Activated naive CD4-positive, alpha-beta T cell treated with anti-CD3 and anti-CD28 coated beads, Interleukin-2, amount 50 U/mL, for 72 hours (primary cell): ENCODE data around the gene SV2B. TPM values are rescaled to one million over a fixed set of nuclear protein-coding genes. Genes with fewer than 3 reads are reported as not detected.

ENCODE experiments used
- ATAC-seq, 2 donors: fragments of 150-1000 bp; cut with Tn5 transposase; 2 replicates each; pipeline ENCODE4 v1.10.0; 2021; ENCODE audit warnings: mild to moderate bottlenecking in 2 of 2, moderate library complexity in 2 of 2
- DNase-seq, 2 donors: peaks; one replicate each; pipeline ENCODE4 v3.0.0; 2021 to 2022; ENCODE audit warnings: low spot score in 2 of 2
- H3K27ac Mint-ChIP-seq, 2 donors: one replicate each; pipeline ENCODE4 v1.8.0; 2022; ENCODE audit warnings: mild to moderate bottlenecking in 2 of 2, mixed read lengths in 2 of 2
- H3K36me3 Mint-ChIP-seq, 2 donors: one replicate each; pipeline ENCODE4 v1.8.0; 2022; ENCODE audit warnings: mixed read lengths in 2 of 2
- H3K9me3 Mint-ChIP-seq, 2 donors: one replicate each; pipeline ENCODE4 v1.8.0; 2022; ENCODE audit warnings: mixed read lengths in 2 of 2
- total RNA-seq, 2 donors: library from RNA; stranded (reverse); gene quantifications; one replicate each; pipeline ENCODE4 v1.2.3, GENCODE V29; 2022

SV2B gene
- total RNA-seq, 2 donors from 2014 or later = 0.12 to 0.20 TPM

DNA sequence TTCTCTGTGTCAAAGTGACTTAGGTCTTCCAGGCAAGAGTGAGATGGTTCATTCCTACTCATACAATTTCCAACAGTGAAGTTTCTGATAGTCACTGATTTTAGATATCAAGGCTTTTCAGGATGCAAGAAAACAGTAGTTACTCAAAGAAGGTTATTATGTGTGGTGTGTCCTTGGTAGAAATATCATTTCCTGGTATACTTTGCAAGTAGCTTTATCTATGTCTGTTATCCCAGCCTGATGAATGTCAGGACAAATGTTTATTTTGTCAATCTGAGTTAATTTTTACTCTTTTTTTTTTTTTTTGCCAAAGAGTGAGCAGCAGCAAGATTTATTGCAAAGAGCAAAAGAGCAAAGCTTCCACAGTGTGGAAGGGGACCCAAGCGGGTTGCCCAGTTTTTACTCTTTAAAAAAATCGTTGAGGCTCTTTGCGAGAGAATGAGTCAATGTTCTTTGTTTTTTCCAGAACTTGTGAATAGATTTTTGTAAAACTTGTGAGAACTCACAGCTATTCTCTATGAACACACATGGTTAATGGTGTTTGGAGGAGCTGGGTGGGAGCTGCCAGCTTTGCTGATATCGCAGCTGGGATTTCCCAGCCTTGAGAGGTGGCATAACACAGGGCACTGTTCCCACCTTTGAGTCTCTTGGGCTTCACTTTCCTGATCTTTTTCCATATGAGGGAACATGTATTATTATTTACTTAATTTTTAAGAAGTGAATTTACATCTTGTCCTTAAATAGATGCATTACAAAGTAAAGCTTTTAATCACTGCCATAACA lies 51.9 kb downstream of the SV2B start:
- Mint-ChIP-seq H3K36me3 (no peaks in the 10 kb centered on the region), H3K9me3 (no peaks in the 10 kb centered on the region), H3K27ac (no peak overlapping the region)
- DNase-seq = no peak
- ATAC-seq = no peak

DNA sequence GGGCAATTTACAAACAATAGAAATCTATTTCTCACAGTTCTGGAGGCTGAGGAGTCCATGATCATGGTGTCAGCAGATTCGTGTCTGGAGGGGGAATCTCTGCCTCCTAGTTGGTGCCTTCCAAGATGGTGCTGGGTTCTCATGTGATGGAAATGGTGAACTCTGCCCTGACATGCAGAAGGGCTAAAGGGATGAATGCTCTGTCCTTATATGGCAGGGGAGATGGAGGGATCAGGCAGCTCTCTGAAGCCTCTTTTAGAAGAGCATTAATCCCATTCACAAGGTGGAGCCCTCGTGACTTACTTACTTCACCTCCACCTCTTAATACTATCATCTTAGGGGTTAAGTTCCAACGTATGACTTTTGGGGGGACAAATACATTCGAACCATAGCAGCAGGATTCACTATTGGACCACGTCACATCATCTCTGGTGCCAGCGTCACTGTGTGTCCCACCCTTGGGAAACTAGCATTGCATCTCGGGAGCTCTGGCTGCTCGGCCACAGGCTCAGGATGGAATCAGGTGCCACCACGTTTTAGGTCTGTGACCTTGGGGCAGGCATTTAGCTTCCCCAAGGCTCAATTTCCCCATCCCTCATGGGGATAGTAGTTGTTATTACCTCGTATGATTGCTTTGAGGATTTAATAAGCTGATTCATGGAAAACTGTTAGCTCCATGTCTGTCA lies 53.0 kb downstream of the SV2B start:
- DNase-seq = no peak
- ATAC-seq = no peak
- Mint-ChIP-seq H3K36me3 (no peaks in the 10 kb centered on the region), H3K9me3 (no peaks in the 10 kb centered on the region), H3K27ac (no peak overlapping the region)

DNA sequence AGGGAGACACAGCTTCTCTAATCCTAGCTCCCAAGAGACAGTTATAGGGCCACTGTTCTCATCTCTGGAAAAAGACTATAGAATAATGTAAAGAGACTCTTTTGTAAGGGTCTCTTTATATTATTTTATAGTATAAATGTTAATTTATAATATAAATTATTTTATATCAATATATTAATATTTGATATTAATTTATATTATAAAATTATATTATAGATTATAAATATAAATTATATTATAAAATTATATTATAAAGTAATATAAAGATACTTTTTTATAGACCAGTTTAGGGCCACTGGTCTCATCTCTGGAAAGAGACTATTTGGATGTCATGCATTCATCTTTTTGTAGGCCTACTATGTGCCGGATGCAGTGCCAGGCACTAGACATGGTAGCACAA lies 53.9 kb downstream of the SV2B start:
- no peaks in the 10 kb centered on the region for H3K36me3 Mint-ChIP-seq
- no peak overlapping the region for H3K27ac Mint-ChIP-seq
- ATAC-seq (no peak), DNase-seq (no peak)
- H3K9me3 Mint-ChIP-seq = no peaks in the 10 kb centered on the region

DNA sequence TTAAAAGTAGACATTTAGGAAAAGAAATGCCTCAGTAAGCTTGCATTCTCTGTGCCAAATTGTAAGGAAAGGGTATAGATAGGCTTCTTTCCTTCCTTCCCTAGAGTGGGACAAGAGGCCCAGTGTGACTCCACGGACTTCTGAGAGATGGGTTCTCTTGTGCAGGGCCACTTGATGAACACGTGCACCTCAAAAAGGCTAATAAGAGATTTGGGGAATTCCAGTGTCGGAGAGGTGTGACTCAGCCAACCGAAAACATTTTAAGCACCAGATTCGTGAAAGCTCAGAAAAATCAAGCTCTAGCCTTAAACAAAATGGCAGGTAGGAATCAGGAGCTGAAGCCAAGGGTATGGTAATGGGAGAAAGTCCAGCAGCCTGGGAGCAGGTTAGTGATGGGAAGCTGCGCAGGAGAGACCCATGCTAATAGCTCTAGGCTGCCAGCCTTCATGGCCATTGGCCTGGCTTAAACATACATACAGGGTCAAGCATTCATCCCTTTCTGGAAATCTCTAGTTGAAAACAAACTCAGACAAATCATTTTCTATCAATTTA lies 56.2 kb downstream of the SV2B start:
- DNase-seq = no peak
- Mint-ChIP-seq H3K36me3 (no peaks in the 10 kb centered on the region), H3K27ac (no peak overlapping the region), H3K9me3 (no peaks in the 10 kb centered on the region)
- no peak for ATAC-seq

DNA sequence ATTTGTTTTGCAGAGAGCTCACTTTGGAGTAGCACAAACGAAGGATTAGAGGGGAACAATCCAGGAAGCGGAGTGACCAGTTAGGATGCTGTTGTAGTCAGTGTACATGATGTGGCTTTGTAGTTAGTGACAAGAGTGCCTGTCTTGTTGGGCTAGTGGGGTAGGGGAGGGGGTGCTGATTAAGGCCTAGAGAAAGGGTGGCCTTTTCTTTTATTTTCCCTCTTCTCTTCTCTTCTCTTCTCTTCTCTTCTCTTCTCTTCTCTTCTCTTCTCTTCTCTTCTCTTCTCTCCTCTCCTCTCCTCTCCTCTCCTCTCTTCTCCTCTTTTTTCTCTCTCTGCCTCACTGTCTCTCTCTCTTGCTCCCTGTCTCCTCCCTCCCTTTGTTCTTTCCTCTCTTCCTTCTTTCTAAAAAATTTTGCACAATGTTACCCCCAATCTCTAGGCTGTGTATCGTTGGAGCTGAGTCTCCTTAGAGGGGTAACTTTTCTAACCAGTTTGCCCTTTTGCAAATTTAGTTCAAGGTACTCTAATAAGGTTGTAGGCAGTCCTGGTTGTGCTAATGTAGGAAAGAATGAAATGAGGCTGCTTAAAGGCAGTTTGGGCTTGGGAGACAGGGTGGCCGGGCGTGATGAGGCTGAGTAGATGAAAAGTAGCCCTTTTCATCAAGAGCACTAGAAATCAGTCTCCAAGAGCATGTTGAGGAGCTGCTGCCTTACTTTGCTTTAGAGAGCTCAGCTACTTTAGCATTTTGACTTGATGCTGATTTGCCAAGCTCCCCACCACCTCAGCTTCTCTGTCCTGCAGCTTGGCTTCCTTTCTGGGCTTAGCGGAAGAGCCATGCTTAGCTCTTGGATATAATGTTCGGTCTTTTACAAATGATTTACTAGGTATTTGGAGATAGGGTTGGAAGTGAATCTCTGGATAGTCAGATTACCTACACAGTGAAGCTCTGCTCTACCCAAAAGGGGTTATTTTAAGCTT lies 58.6 kb downstream of the SV2B start:
- DNase-seq (no peak), ATAC-seq (no peak)
- Mint-ChIP-seq H3K27ac (no peak overlapping the region), H3K36me3 (no peaks in the 10 kb centered on the region), H3K9me3 (no peaks in the 10 kb centered on the region)

DNA sequence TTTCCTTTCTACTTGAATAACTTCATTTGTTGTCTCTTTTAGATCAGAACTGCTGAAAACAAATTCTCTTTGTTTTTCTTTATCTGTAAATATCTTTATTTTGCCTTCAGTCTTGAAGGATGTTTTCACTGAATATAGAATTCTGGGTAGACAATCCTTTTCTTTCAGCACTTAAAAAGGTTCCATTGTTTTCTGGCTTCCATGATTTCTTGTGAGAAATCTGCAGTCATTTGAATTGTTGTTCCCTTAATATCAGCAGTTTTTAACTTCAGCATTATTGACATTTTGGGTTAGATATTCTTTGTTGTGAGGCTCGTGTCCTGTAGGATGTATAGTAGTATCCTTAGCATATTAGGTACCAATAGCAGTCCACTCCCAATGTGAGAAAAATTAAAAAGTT lies 65.8 kb downstream of the SV2B start:
- ATAC-seq (no peak), DNase-seq (no peak)
- no peak overlapping the region for H3K27ac Mint-ChIP-seq
- H3K9me3 Mint-ChIP-seq = peaks cover 8 to 15% of the 10 kb centered on the region in 2 donors
- peaks cover 8 to 15% of the 10 kb centered on the region in 2 donors for H3K36me3 Mint-ChIP-seq

DNA sequence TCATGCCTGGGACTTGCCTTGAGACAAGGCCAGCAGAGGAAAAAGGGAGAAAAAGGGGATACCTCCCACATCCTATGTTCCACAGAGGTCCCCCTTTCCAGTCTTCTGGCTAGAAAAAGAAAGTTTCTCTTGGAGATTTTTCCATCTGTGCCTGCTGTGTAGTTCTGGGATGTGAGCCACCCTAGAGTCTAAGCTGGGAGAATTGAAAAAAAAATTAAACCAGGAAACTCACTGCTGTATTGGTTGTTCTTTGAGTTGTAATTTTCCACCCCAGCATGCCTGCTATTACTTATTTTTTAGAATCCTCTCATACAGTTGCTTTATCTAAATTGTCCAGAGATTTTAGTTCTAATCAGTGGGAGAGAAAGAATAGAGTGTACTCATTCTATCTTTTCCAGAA lies 68.4 kb downstream of the SV2B start:
- no peak for DNase-seq
- ATAC-seq = no peak
- peaks cover 8 to 15% of the 10 kb centered on the region in 2 donors for H3K9me3 Mint-ChIP-seq

DNA sequence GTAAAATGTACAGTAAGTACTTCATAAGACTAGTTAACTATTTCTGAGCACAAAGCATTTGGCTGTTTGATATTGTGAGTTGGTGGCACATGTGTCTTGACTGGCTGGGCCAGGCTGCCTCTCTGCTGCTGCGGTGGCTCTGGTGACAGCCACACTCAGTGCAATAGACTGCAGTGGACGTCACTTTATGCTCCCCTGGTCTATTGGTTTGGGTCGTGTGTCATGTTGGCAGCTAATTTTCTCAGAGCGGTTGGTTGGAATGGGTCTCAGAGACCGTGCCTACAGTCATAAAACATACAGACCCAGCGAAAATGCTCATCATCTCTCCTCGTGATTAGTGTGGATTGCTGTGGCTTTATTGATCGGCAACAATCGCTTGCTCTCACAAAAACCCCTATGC lies 71.3 kb downstream of the SV2B start:
- peaks cover 8% of the 10 kb centered on the region in 2 donors for H3K36me3 Mint-ChIP-seq
- no peak overlapping the region for H3K27ac Mint-ChIP-seq
- DNase-seq (no peak), ATAC-seq (no peak)
- H3K9me3 Mint-ChIP-seq = peaks cover 8 to 10% of the 10 kb centered on the region in 2 donors

More for the DNA sequence above, 68.4 kb downstream of the SV2B start:
- Mint-ChIP-seq H3K27ac (no peak overlapping the region), H3K36me3 (peaks cover 8 to 15% of the 10 kb centered on the region in 2 donors)

DNA sequence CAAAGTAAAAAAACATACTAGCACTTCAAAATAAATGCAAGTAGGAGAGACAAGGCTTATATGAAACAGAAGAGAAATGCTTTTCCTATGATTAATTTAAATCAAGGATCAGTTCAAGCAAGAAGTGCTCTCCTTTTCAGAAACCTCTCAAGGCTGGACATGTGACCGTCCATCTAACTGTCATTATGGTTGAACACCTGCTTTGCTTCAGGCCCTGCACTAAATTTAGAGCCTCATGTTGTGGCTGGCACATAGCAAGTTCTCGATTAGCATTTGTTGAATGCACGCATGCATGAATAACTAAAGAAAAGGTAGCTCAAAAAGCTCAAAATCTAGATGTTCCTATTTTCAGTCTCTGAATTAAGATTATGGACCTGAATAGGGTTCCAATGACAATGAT lies 82.0 kb downstream of the SV2B start:
- ATAC-seq (no peak), DNase-seq (no peak)
- Mint-ChIP-seq H3K9me3 (no peaks in the 10 kb centered on the region), H3K36me3 (no peaks in the 10 kb centered on the region), H3K27ac (no peak overlapping the region)

DNA sequence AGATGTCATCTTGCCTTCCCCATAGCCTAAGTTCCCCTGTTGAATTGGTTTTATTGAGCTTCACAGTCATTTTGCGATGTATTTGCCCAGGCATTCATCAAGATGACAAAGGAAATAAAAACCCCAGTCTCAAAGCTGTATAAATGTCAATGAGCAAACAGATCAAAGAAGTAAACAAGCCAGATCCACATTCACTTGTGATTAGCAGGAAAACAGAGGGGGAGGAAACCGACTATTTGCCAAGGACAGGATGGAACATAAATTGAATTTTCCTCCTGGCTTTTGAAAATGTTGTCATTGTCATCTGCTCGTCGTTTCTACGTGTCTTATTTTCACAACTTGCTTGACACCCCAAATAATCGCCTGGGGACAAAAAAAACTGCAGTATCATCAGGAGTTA lies 83.5 kb downstream of the SV2B start:
- no peaks in the 10 kb centered on the region for H3K36me3 Mint-ChIP-seq
- H3K27ac Mint-ChIP-seq = no peak overlapping the region
- DNase-seq (no peak), ATAC-seq (no peak)
- H3K9me3 Mint-ChIP-seq = no peaks in the 10 kb centered on the region

DNA sequence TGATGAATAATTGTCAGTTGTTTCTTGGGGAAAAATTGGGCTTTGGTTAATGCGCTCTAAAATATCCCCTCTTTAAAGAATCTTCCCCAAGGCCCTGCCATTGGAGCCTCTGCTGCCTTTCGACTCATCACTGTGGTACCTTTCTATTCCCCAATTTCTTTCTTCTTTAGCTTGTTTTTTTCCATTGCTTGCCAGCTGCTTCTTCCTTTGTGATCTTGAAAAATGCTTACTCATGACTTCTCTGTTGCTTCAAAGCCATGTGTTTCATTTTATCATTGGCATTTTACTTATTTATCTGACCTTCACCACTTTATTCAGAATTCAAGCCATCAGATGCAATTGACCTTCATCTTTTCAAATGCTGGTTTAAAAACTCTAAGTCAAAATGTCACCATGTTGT lies 84.4 kb downstream of the SV2B start:
- Mint-ChIP-seq H3K9me3 (no peaks in the 10 kb centered on the region), H3K36me3 (no peaks in the 10 kb centered on the region)
- ATAC-seq = no peak

DNA sequence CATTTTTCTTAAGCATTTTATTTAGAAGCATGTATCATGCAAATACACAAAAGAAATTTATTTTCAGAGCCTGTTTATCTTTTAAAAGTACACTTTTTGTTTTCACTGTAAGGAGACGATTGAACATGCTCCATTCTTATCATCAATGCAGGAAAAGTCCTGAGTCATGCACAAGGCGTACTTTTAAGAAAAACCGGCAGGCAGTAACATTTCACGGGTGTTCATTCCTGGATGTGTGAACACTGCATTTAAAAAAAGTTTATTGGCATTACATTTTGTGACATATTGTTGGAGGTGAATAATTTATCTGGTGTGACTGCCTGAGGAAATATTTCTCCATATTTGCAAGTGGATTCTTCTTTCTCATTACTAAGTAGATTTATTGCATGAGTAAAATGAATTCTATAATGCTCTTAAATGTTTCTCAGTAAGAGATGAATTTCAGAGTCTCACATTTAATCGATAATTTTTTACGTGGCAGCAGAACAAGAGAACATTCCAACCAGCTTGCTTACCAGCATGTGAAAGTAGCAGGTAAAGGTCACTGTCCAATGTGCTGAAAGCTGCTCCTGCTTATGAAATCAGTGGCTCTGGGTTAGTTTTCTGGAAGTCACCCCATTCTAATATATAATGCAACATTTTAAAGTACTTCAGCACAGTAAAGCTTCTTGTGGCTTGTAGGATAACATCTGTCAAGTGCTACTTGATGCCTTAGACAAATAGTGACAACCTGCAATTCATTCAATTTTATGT lies 87.0 kb downstream of the SV2B start:
- ATAC-seq (no peak), DNase-seq (no peak)
- H3K27ac Mint-ChIP-seq = no peak overlapping the region
- no peaks in the 10 kb centered on the region for H3K9me3 Mint-ChIP-seq
- H3K36me3 Mint-ChIP-seq = no peaks in the 10 kb centered on the region

More for the DNA sequence above, 84.4 kb downstream of the SV2B start:
- H3K27ac Mint-ChIP-seq = no peak overlapping the region
- DNase-seq = no peak

DNA sequence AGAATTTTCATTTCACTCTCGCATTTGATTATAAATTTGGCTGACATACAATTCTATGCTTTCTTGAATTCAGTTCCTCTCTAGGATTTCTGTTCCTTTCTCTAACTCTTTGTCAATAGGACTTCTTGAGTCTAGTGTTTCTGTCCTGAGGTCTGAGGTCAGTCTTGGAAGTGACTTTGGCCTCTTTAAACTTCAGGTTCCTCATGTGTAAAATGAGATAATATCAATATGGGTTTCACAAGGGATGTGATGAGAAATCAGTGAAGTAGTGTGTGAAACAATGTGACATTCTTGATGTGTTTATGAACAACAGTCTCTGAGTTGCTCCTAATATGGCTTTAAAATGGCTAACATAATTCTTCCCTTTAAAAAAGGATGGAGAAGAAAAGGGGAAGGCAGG lies 92.2 kb downstream of the SV2B start:
- Mint-ChIP-seq H3K36me3 (no peaks in the 10 kb centered on the region), H3K27ac (no peak overlapping the region), H3K9me3 (no peaks in the 10 kb centered on the region)
- ATAC-seq = no peak
- no peak for DNase-seq

DNA sequence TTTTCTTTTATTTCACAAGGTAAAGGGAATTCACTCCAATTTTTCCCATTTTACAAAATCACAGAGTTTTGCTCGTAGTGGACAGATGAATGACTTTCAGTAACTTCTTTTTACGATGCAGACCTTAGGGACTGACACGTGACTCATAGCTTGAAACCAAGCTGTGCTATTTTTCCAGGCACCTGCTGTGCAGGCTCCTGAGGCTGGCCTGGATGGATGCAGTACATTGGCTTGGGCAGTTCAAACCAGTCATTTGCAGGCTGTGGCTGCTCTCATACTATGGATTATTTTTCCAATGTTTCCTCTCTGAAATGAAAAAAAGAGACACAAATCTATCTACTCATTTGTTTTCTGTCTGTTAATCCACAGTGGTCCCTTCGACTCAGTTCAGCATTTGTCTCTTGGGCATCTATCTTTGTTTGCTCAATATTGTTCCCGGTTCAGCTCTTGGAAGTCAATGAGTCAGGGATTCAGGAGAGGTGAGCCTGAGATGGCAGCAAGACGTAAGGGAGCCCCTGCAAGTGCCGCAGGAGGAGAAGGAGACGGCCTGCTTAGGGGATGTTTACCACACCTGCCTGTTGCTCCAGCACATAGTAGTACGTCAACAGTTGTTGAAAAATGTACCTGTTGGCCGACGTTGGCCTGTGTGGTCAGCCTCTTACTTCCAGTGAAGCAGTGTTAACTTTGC lies 92.8 kb downstream of the SV2B start:
- Mint-ChIP-seq H3K36me3 (no peaks in the 10 kb centered on the region), H3K9me3 (no peaks in the 10 kb centered on the region), H3K27ac (no peak overlapping the region)
- DNase-seq = no peak
- no peak for ATAC-seq

DNA sequence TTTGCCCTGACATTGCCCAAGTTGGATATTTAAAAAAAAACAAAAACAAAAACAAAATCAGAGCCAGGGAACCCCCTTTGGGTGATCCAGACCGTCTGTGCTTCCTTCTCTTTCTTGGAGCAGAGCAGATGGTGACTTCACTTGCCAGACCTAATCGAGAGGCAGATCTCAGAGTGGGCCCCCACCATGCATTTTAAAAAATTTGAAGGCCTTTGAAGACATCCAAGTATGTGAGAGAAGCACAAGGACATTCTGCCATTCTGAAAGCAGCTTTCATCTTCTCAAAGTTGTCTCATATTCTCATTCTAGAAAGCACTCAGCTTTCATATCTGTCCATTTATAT lies 93.3 kb downstream of the SV2B start:
- DNase-seq = no peak
- ATAC-seq = no peak
- no peaks in the 10 kb centered on the region for H3K9me3 Mint-ChIP-seq
- H3K36me3 Mint-ChIP-seq = no peaks in the 10 kb centered on the region
- no peak overlapping the region for H3K27ac Mint-ChIP-seq

DNA sequence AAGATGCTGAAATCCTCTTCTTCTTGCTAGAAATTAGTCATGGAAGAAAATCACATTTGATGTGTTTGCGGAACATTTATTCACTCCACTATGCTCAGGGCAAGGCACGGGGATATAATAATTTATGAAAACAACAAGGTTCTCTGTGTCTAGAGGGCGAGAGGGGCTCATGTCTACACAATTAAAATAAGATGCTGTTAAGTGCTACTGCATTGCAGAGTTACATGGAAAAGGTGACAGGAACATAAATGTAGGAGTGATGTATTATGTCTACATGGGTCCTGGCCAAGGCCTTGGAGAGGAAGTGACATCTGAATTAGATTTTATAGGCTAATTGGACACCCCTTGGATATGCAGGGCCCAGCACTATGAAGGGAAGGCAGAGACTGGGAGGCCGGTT lies 96.1 kb downstream of the SV2B start:
- H3K36me3 Mint-ChIP-seq = no peaks in the 10 kb centered on the region
- H3K9me3 Mint-ChIP-seq = no peaks in the 10 kb centered on the region
- ATAC-seq (no peak), DNase-seq (no peak)
- no peak overlapping the region for H3K27ac Mint-ChIP-seq
